ENCODE measurements around the gene UBE2D2.

- TF ChIP-seq POLR2AphosphoS5 (IDR thresholded peaks at IDR 0.05; ENCODE audit: borderline replicate concordance, low read depth, low read length) (no peak), EZH2 (IDR thresholded peaks at IDR 0.05) (no peak), FOXP2 (optimal IDR thresholded peaks at IDR 0.05; ENCODE audit: control extremely low read depth, extremely low read length, insufficient read depth) (no peak)
Observed at GRCh38 chr5:139641116-139642080, 80.3 kb downstream of the UBE2D2 start.

All from SK-N-MC (cell line).